Sigmoid colon (tissue), 7 donors: ENCODE data around the gene CUX1. TPM values are rescaled to one million over a fixed set of nuclear protein-coding genes. Genes with fewer than 3 reads are reported as not detected.

Experiments
- DNase-seq: peaks from one replicate; pipeline ENCODE4 v3.0.0-alpha.2; 2019
- H3K27ac ChIP-seq, 4 donors: fragments of 200-600 bp; sonication (generic); one replicate each; pipeline ENCODE4 v1.5.1; 2016 to 2019; ENCODE audit warnings: mild to moderate bottlenecking in 1 of 4
- H3K27me3 ChIP-seq, 3 donors: fragments of 200-600 bp; sonication (generic); one replicate each; pipeline ENCODE4 v1.5.1; 2019; ENCODE audit warnings: mild to moderate bottlenecking in 1 of 3
- H3K36me3 ChIP-seq, 4 donors: fragments of 200-600 bp; sonication (generic); one replicate each; pipeline ENCODE4 v1.5.1; 2016 to 2019
- H3K4me1 ChIP-seq, 4 donors: fragments of 200-600 bp; sonication (generic); one replicate each; pipeline ENCODE4 v1.5.1; 2017 to 2019
- H3K4me3 ChIP-seq, 4 donors: fragments of 200-600 bp; sonication (generic); one replicate each; pipeline ENCODE4 v1.5.1; 2017 to 2019; ENCODE audit warnings: mild to moderate bottlenecking in 2 of 4, moderate library complexity in 1 of 4
- H3K9me3 ChIP-seq, 4 donors: fragments of 200-600 bp in 3 of 4; sonication (generic) in 3 of 4; one replicate each; pipeline versions ENCODE4 v1.5.1 to v1.6.1; 2013 to 2019
- EP300 ChIP-seq, 4 donors: sonication (generic); formaldehyde crosslinking; IDR thresholded peaks; one replicate each; pipeline ENCODE4 v1.6.1; 2017; ENCODE audit warnings: antibody characterized with exemption in 4 of 4
- POLR2A ChIP-seq, 2 donors: fragments of 450-650 bp; IDR thresholded peaks; one replicate each; pipeline ENCODE4 v1.6.1; 2016; ENCODE audit warnings: antibody characterized with exemption in 2 of 2, mild to moderate bottlenecking in 2 of 2, moderate library complexity in 2 of 2
- POLR2AphosphoS5 ChIP-seq, 4 donors: sonication (generic); formaldehyde crosslinking; IDR thresholded peaks; one replicate each; pipeline ENCODE4 v1.6.1; 2017; ENCODE audit warnings: antibody characterized with exemption in 4 of 4
- WGBS, 2 donors: extraction: QIAGEN DNeasy Blood & Tissue Kit; methylation state at CpG; one replicate each; pipeline ENCODE4 v1.1.7; 2013; 5-methylcytosine and 5-hydroxymethylcytosine counted together
- intact Hi-C: fragments of 100-400 bp; cut with DNase I; formaldehyde crosslinking; loops from one replicate; pipeline ENCODE4 v1.15.1; 2023
- polyA plus RNA-seq, 3 donors: library from polyadenylated mRNA; stranded (reverse); fragments of 200-250 nt; gene quantifications; one replicate each; pipeline ENCODE4 v1.2.3, GENCODE V29; 2013
- total RNA-seq, 4 donors: library from RNA; depleted of rRNA; stranded (reverse); fragments of >200 nt; gene quantifications; one replicate each; pipeline ENCODE4 v1.1.0, GENCODE V29; 2016
- TF ChIP-seq, protein P1 (sequence below), 4 experiments: fragments of 450-650 bp in 3 of 4; fragments of 200-600 bp in 1 of 4; IDR thresholded peaks; one replicate each; pipeline ENCODE4 v1.5.1; 2016 to 2019; ENCODE audit warnings: antibody characterized with exemption in 4 of 4, mild to moderate bottlenecking in 3 of 4, moderate library complexity in 2 of 4
- donor health status: healthy with polysubstance abuse.
- donor health status: Bipolar disorder and iron deficiency.
- donor health status: healthy.

Gene CUX1
- total and polyA plus RNA-seq, 7 donors, result 46.7 to 127 (median 49.9) TPM

DNA sequence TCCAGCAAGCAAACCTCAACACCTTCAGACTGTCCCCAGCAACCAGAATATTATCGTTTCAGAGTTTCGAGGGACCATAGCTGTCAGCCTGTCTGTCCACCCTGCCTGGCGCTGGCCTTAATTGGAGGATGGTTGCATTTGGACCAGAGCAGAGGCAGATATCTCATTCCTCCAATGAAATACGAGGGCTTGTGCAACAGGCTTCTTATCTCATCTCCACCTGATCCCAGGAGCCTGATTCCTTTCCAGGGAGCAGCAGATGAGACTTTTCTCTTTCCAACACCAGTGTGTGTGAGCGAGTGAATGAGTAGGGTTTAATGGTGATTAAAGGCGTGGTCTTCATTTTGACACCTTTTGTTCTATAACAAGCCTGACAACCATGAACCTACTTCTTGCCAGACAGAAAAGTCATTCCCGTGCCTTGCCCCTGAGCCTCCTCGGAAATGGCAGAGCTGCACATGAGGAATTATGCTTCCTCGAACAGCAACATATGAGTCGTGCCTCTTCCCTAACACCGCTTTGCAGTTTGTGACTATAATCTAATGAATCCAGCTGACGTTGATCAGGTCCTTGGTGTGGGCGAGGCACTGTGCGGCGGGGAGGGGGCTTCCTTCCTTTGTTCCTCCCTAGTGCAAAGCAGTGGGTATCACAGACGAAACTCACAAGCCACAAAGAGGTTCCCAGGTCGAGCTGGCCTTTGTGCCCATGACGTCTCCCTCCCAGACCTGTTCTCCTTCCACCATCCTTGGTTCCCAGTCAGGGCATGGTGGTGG, 147.4 kb downstream of the CUX1 start:
- no peaks in the 10 kb centered on the region for H3K36me3 ChIP-seq
- WGBS, 2 donors, result 91 to 94% methylated on average over 18 of the region's 18 CpGs
- intact Hi-C loops, result no loop called here
- H3K9me3 ChIP-seq, result no peaks in the 10 kb centered on the region
- H3K4me1 ChIP-seq, result peaks cover 0 to 33% (median 28%) of the 10 kb centered on the region in 4 donors
- H3K27me3 ChIP-seq, result no peaks in the 10 kb centered on the region
- H3K4me3 ChIP-seq, result no peak overlapping the region
- no peak for DNase-seq
- TF ChIP-seq EP300 (IDR thresholded peaks at IDR 0.05) (no peak), POLR2AphosphoS5 (IDR thresholded peaks at IDR 0.05) (no peak), POLR2A (IDR thresholded peaks at IDR 0.05) (no peak)
- TF ChIP-seq, protein P1, sequence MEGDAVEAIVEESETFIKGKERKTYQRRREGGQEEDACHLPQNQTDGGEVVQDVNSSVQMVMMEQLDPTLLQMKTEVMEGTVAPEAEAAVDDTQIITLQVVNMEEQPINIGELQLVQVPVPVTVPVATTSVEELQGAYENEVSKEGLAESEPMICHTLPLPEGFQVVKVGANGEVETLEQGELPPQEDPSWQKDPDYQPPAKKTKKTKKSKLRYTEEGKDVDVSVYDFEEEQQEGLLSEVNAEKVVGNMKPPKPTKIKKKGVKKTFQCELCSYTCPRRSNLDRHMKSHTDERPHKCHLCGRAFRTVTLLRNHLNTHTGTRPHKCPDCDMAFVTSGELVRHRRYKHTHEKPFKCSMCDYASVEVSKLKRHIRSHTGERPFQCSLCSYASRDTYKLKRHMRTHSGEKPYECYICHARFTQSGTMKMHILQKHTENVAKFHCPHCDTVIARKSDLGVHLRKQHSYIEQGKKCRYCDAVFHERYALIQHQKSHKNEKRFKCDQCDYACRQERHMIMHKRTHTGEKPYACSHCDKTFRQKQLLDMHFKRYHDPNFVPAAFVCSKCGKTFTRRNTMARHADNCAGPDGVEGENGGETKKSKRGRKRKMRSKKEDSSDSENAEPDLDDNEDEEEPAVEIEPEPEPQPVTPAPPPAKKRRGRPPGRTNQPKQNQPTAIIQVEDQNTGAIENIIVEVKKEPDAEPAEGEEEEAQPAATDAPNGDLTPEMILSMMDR (IDR thresholded peaks at IDR 0.05), result no peak
- H3K27ac ChIP-seq, result no peak overlapping the region

GRCh38 chr7:101968720-101969466, 151.5 kb downstream of the CUX1 start:
- Histone ChIP-seq H3K36me3 (no peaks in the 10 kb centered on the region), H3K4me3 (no peak overlapping the region), H3K4me1 (no peaks in the 10 kb centered on the region), H3K27ac (no peak overlapping the region), H3K27me3 (no peaks in the 10 kb centered on the region), H3K9me3 (no peaks in the 10 kb centered on the region)
- 73 to 83% methylated on average over 6 of the region's 6 CpGs for WGBS, 2 donors
- intact Hi-C loops, result no loop called here
- no peak for DNase-seq
- TF ChIP-seq EP300 (IDR thresholded peaks at IDR 0.05) (no peak), POLR2A (IDR thresholded peaks at IDR 0.05) (no peak), POLR2AphosphoS5 (IDR thresholded peaks at IDR 0.05) (no peak)
- TF ChIP-seq, protein P1 (IDR thresholded peaks at IDR 0.05), result no peak

GRCh38 chr7:101969997-101970585, 152.7 kb downstream of the CUX1 start:
- TF ChIP-seq POLR2A (IDR thresholded peaks at IDR 0.05) (no peak), POLR2AphosphoS5 (IDR thresholded peaks at IDR 0.05) (no peak), EP300 (IDR thresholded peaks at IDR 0.05) (no peak)
- TF ChIP-seq, protein P1 (IDR thresholded peaks at IDR 0.05), result no peak
- Histone ChIP-seq H3K4me1 (peaks cover 0 to 7% (median 0%) of the 10 kb centered on the region in 4 donors), H3K36me3 (no peaks in the 10 kb centered on the region), H3K4me3 (no peak overlapping the region), H3K9me3 (no peaks in the 10 kb centered on the region), H3K27ac (no peak overlapping the region), H3K27me3 (no peaks in the 10 kb centered on the region)
- intact Hi-C loops, result no loop called here
- 79 to 80% methylated on average over 10 of the region's 10 CpGs for WGBS, 2 donors
- DNase-seq, result no peak

DNA sequence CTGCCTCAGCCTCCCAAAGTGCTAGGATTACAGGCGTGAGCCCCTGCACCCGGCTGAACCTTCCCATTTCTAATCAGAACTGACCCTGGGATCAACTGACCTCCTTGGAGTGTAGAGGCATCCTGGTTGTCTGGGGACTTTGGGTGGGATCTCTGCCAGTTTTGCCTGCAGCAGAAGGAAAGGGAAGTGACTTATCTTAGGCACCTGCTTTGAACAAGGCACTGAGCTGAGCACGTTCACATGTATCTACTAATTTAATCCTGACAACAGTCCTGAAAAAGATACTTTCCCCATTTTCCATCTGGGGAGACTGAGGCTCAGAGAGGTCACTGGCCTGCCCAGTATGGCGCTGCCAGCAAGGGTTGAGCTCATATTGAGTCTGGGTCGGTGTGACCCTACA, 153.4 kb downstream of the CUX1 start:
- Histone ChIP-seq H3K36me3 (no peaks in the 10 kb centered on the region), H3K4me1 (peaks cover 0 to 7% (median 0%) of the 10 kb centered on the region in 4 donors), H3K27me3 (no peaks in the 10 kb centered on the region), H3K4me3 (no peak overlapping the region), H3K27ac (no peak overlapping the region), H3K9me3 (no peaks in the 10 kb centered on the region)
- no peak for TF ChIP-seq POLR2A (IDR thresholded peaks at IDR 0.05)
- TF ChIP-seq EP300 (IDR thresholded peaks at IDR 0.05), result no peak
- TF ChIP-seq POLR2AphosphoS5 (IDR thresholded peaks at IDR 0.05), result no peak
- TF ChIP-seq, protein P1 (IDR thresholded peaks at IDR 0.05), result no peak
- DNase-seq, result no peak
- 91 to 96% methylated on average over 5 of the region's 5 CpGs for WGBS, 2 donors
- intact Hi-C loops, result no loop called here
